ENCODE data around the gene SERPIND1. TPM values are rescaled to one million over a fixed set of nuclear protein-coding genes. Genes with fewer than 3 reads are reported as not detected.
"Not testable (repeated sequence)": the region's sequence is repeated elsewhere in the genome, so short reads cannot be mapped to it uniquely, and the experiment has no call there.

SERPIND1 gene
- total and polyA plus RNA-seq, 5 donors = 0.20 to 1.4 (median 0.74) TPM

DNA sequence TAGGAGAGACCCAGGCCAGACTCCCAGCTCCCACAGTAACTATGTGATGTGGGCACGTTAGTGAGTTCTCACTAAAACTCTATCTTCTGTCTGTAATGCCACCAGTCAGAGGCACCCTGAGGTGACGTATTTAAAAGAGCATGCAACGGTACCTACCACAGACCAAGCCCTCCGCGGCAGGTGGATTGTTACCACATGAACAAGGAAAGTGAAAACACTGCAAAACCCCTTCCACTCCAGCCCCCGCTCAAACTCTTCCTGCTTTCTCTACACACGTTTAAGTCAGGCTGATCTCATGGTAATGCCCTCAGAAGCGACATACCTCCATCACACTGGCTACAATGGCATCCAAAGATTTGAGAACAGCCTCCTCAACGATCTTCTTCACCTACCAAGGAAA, 36.7 kb downstream of the SERPIND1 start:
- H3K9me3 ChIP-seq (ENCODE audit: control insufficient read depth, low read length) = no peaks in the 10 kb centered on the region
- H3K27ac ChIP-seq (ENCODE audit: low read length) = no peak overlapping the region
- H3K4me3 ChIP-seq (ENCODE audit: low read length) = no peak overlapping the region
- no peaks in the 10 kb centered on the region for H3K4me1 ChIP-seq (ENCODE audit: control insufficient read depth, insufficient read depth, low read length)
- H3K27me3 ChIP-seq (ENCODE audit: control insufficient read depth, insufficient read depth) = no peaks in the 10 kb centered on the region
- intact Hi-C loops (cut with DNase I) = no loop called here
- WGBS = 90% methylated on average over 9 of the region's 9 CpGs
- DNase-seq = no peak
- ATAC-seq = no peak

DNA sequence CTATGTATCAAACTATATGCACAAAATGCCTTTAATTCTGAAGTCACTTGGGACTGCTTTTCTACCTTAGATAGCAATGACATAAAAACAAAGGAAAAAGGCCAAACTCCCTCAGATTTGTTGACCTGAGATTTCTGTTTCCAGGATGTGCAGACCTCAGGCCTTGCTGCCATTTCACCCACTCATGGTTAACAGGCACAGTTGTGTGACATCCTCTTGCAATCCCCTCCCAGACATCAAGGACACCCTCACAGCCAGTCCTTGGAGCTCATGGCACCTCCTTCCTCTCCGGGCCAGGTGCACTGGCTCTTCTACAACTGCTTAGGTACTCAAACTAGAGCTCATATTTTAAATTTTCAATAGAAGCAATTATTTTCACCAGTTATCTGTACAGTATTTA, 37.3 kb downstream of the SERPIND1 start:
- Histone ChIP-seq H3K4me3 (ENCODE audit: low read length) (no peak overlapping the region), H3K27me3 (ENCODE audit: control insufficient read depth, insufficient read depth) (no peaks in the 10 kb centered on the region), H3K9me3 (ENCODE audit: control insufficient read depth, low read length) (no peaks in the 10 kb centered on the region), H3K4me1 (ENCODE audit: control insufficient read depth, insufficient read depth, low read length) (no peaks in the 10 kb centered on the region), H3K27ac (ENCODE audit: low read length) (no peak overlapping the region)
- WGBS = 97% methylated on average over 1 of the region's 1 CpG
- intact Hi-C loops (cut with DNase I) = no loop called here
- no peak for DNase-seq
- no peak for ATAC-seq

DNA sequence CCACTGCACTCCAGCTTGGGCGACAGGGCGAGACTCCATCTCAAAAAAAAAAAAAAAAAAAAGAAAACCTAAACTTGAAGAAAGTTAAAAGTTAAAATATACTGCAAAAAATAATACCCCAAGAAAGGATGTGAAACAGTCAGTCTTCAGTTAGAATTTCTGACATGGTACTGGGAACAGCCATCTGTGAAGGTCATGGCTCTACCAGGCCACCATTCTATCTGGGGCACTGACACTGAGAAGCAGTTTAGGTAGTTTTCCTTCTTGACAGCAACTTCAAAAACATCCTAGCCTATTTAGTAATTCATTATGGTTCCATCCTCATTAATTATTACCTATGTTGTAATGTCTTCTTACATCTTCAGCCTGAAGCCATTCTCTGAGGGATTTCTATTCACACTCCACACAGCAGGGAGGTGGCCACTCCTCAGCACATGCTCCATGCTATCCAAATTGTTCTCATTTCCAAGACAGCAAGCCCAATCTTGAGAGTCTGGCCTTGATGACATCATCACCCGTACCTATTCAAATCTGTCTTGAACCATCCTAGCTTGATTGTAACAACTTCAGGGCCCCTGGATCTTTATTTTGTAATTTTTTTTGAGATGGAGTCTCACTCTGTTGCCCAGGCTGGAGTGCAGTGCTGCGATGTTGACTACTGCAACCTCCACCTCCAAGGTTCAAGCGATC, 38.2 kb downstream of the SERPIND1 start:
- Histone ChIP-seq H3K27me3 (ENCODE audit: control insufficient read depth, insufficient read depth) (no peaks in the 10 kb centered on the region), H3K27ac (ENCODE audit: low read length) (no peak overlapping the region), H3K4me3 (ENCODE audit: low read length) (no peak overlapping the region), H3K9me3 (ENCODE audit: control insufficient read depth, low read length) (no peaks in the 10 kb centered on the region), H3K4me1 (ENCODE audit: control insufficient read depth, insufficient read depth, low read length) (no peaks in the 10 kb centered on the region)
- no peak for DNase-seq
- 98% methylated on average over 5 of the region's 5 CpGs for WGBS
- ATAC-seq = no peak
- intact Hi-C loops (cut with DNase I) = no loop called here

DNA sequence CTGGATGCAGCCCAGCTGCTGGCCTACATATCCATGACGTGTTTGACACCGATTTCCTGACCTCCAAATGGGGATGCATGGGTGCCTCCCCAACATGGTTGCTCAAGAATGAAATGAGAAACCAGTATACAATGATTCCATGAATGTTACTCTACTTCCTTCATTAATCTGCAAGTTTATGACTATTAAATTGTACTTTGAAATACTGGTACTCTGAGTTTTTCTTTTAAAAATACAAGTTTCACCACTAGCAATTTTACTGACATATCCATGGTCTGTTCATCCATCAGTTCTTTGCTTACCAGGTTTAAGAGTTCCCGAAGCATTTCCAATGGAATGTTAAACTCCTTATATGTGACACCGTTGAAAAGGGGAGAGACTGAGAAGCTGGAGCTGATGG, 39.1 kb downstream of the SERPIND1 start:
- ATAC-seq (no peak), DNase-seq (no peak)
- 94% methylated on average over 4 of the region's 4 CpGs for WGBS

DNA sequence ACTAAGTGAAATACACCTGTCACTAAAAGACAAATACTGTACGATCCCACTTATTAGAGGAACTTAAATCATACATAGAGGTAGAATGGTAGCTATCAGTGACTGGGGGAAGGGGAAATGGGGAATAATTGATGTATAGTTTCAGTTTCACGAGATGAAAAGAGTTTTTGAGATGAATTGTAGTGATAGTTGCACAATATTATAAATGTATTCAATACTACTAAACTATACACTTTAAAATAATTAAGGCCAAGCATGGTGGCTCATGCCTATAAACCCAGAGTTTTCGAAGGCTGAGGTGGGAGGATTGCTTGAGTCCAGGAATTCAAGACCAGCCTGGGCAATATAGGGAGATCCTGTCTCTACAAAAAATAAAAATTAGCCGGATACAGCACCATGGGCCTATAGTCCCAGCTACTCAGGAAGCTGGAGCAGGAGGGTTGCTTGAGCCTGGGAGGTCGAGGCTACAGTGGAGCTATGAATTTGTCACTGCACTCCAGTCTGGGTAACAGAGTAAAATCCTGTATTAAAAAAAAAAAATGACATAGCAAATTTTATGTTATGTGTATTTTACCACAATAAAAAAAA, 40.4 kb downstream of the SERPIND1 start:
- H3K9me3 ChIP-seq (ENCODE audit: control insufficient read depth, low read length) = no peaks in the 10 kb centered on the region
- no peak for ATAC-seq
- no peaks in the 10 kb centered on the region for H3K4me1 ChIP-seq (ENCODE audit: control insufficient read depth, insufficient read depth, low read length)
- WGBS = 94% methylated on average over 5 of the region's 5 CpGs
- H3K27me3 ChIP-seq (ENCODE audit: control insufficient read depth, insufficient read depth) = no peaks in the 10 kb centered on the region
- DNase-seq = no peak
- intact Hi-C loops (cut with DNase I) = no loop called here
- no peak overlapping the region for H3K27ac ChIP-seq (ENCODE audit: low read length)
- no peak overlapping the region for H3K4me3 ChIP-seq (ENCODE audit: low read length)

More for the DNA sequence above, 39.1 kb downstream of the SERPIND1 start:
- no peaks in the 10 kb centered on the region for H3K9me3 ChIP-seq (ENCODE audit: control insufficient read depth, low read length)
- intact Hi-C loops (cut with DNase I) = no loop called here
- H3K27ac ChIP-seq (ENCODE audit: low read length) = no peak overlapping the region
- H3K4me1 ChIP-seq (ENCODE audit: control insufficient read depth, insufficient read depth, low read length) = no peaks in the 10 kb centered on the region
- H3K27me3 ChIP-seq (ENCODE audit: control insufficient read depth, insufficient read depth) = no peaks in the 10 kb centered on the region
- H3K4me3 ChIP-seq (ENCODE audit: low read length) = no peak overlapping the region

DNA sequence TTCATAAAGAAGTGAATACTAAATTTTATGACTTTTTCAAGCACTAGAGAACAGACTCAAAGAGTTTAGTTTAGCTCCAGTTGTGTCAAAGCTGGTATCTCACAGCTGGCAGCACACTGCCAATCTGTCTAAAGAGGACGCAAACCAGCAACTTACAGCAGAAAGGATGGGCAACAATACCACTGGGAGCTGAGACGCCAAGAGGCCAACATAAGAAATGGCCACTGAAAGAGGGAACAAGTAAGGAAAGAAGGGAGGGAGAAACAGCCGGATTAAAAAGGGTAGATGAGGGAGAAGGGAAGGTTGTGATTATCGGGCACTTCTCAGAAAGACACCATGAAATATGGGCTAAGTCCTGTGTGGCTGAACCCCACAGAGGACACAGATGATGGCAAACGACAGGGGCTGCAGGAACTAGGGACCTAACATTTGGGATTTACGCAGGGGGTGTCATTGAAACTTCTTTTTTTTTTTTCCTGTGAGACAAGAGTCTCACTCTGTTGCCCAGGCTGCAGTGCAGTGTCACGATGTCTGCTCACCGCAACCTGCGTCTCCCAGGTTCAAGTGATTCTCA, 41.7 kb downstream of the SERPIND1 start:
- Histone ChIP-seq H3K27me3 (ENCODE audit: control insufficient read depth, insufficient read depth) (no peaks in the 10 kb centered on the region), H3K4me1 (ENCODE audit: control insufficient read depth, insufficient read depth, low read length) (no peaks in the 10 kb centered on the region), H3K9me3 (ENCODE audit: control insufficient read depth, low read length) (no peaks in the 10 kb centered on the region), H3K4me3 (ENCODE audit: low read length) (no peak overlapping the region), H3K27ac (ENCODE audit: low read length) (no peak overlapping the region)
- intact Hi-C loops (cut with DNase I) = no loop called here
- DNase-seq (no peak), ATAC-seq (no peak)
- WGBS = 98% methylated on average over 9 of the region's 9 CpGs

DNA sequence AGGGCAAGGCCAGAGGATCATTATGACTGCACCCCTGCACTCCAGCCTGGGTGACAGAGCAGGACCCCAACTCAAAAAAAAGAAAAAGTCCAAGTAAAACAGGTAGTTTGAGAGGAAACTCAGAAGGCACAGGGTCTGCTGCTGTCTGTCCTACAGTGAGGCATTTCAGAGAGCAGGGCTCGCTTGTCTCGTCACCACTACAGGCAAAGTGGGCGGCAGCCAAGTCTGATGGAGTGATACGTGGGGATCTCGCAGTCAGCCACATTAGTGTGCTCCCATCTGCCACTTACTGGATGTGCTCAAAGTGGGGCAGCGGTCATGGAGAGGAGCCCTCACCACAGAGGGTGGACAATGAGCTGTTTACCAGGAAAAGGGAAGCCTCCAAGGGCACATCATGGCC, 42.6 kb downstream of the SERPIND1 start:
- Histone ChIP-seq H3K27me3 (ENCODE audit: control insufficient read depth, insufficient read depth) (no peaks in the 10 kb centered on the region), H3K9me3 (ENCODE audit: control insufficient read depth, low read length) (no peaks in the 10 kb centered on the region), H3K4me3 (ENCODE audit: low read length) (no peak overlapping the region), H3K27ac (ENCODE audit: low read length) (no peak overlapping the region), H3K4me1 (ENCODE audit: control insufficient read depth, insufficient read depth, low read length) (no peaks in the 10 kb centered on the region)
- intact Hi-C loops (cut with DNase I) = no loop called here
- ATAC-seq (no peak), DNase-seq (no peak)
- 96% methylated on average over 6 of the region's 6 CpGs for WGBS

DNA sequence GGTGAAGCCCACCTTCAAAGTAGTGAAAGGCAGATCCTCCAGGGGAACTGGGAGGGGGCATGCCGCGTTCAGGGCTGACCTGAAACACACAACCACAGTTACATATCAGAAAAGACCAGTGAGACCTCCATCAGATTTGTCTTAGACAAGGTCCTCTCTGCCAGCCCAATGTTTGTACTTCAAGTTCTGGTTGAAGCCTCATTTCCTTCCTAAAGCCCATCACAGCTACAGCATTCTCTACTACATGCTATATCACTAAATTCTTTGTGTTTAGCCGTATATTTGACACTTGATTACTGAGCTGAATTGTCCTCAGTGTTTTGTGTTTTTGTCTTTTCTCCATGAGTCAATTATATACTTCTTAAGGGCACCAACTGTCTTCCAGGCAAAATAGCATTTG, 44.6 kb downstream of the SERPIND1 start:
- ATAC-seq = no peak
- Histone ChIP-seq H3K4me3 (ENCODE audit: low read length) (no peak overlapping the region), H3K27ac (ENCODE audit: low read length) (no peak overlapping the region), H3K27me3 (ENCODE audit: control insufficient read depth, insufficient read depth) (no peaks in the 10 kb centered on the region), H3K9me3 (ENCODE audit: control insufficient read depth, low read length) (no peaks in the 10 kb centered on the region), H3K4me1 (ENCODE audit: control insufficient read depth, insufficient read depth, low read length) (no peaks in the 10 kb centered on the region)
- no peak for DNase-seq
- 86% methylated on average over 3 of the region's 3 CpGs for WGBS
- intact Hi-C loops (cut with DNase I) = no loop called here

DNA sequence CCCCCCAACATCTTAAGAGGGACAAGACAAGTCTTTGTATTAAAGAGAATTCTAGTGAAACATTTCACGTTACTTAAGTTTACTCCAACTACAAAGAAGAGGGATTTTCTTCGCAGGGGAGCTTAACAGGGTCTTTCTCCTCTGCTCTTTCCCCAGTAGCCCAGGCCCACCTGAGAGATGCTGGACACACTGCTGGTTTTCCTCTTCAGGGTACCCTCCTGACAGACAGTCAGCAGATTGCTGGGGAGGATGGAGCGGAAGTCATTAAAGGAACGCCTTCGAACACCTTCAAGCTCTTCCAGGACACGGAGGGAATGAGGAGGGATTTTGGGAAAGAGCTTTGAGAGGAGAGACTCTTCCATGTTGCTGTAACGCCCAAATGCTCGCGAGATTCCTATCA, 45.6 kb downstream of the SERPIND1 start:
- ATAC-seq (no peak), DNase-seq (no peak)
- 94% methylated on average over 9 of the region's 9 CpGs for WGBS
- intact Hi-C loops (cut with DNase I) = no loop called here
- Histone ChIP-seq H3K27me3 (ENCODE audit: control insufficient read depth, insufficient read depth) (no peaks in the 10 kb centered on the region), H3K4me1 (ENCODE audit: control insufficient read depth, insufficient read depth, low read length) (no peaks in the 10 kb centered on the region), H3K27ac (ENCODE audit: low read length) (no peak overlapping the region), H3K9me3 (ENCODE audit: control insufficient read depth, low read length) (no peaks in the 10 kb centered on the region), H3K4me3 (ENCODE audit: low read length) (no peak overlapping the region)

DNA sequence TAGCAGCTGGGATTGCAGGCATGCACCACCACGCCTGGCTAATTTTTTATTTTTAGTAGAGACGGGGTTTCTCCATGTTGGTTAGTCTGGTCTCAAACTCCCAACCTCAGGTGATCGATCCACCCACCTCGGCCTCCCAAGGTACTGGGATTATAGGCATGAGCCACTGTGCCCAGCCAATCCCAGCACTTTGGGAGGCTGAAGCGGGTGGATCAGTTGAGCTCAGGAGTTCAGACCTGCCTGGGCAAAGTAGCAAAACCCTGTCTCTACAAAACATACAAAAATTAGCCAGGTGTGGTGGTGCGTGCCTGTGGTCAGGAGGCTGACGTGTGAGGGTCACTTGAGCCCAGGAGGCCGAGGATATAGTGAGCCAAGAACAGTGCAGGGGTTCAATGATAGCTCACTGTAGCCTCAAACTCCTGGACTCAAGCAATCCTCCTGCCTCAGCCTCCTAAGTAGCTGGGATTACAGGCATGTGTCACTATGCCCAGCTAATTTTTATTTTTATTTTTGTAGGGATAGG, 47.9 kb downstream of the SERPIND1 start:
- H3K9me3 ChIP-seq (ENCODE audit: control insufficient read depth, low read length); intact Hi-C loops (cut with DNase I); H3K27ac ChIP-seq (ENCODE audit: low read length); H3K4me1 ChIP-seq (ENCODE audit: control insufficient read depth, insufficient read depth, low read length); ATAC-seq; DNase-seq; H3K4me3 ChIP-seq (ENCODE audit: low read length); H3K27me3 ChIP-seq (ENCODE audit: control insufficient read depth, insufficient read depth): not testable (repeated sequence)
- 96% methylated on average over 8 of the region's 8 CpGs for WGBS

DNA sequence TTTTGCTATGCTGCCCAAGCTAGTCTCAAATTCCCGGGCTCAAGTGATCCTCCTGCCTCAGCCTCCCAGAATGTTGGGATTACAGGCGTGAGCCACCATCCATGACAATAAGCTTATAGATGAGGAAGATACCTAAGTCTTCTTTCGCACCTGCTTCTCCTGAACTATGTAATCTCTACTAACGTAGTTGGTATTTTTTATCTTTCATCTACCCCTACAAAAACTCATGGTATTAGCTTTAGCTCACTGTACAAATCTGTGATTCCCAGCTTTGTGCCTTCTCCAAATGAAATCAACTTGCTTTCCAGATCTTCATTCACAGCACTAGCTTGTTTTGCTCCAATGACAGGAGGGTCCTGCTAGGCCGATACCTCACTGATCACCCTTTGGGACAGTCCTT, 48.3 kb downstream of the SERPIND1 start:
- Histone ChIP-seq H3K4me1 (ENCODE audit: control insufficient read depth, insufficient read depth, low read length) (no peaks in the 10 kb centered on the region), H3K27me3 (ENCODE audit: control insufficient read depth, insufficient read depth) (no peaks in the 10 kb centered on the region), H3K4me3 (ENCODE audit: low read length) (no peak overlapping the region), H3K27ac (ENCODE audit: low read length) (no peak overlapping the region), H3K9me3 (ENCODE audit: control insufficient read depth, low read length) (no peaks in the 10 kb centered on the region)
- ATAC-seq (no peak), DNase-seq (no peak)
- intact Hi-C loops (cut with DNase I) = no loop called here
- 95% methylated on average over 5 of the region's 5 CpGs for WGBS

Measured in right cardiac atrium (tissue), 5 donors.